ENCODE results near the gene CDH26. TPM values are rescaled to one million over a fixed set of nuclear protein-coding genes. Genes with fewer than 3 reads are reported as not detected.

CDH26 gene
- total RNA-seq, 1 experiment from 2014 or later = 1.2 TPM

DNA sequence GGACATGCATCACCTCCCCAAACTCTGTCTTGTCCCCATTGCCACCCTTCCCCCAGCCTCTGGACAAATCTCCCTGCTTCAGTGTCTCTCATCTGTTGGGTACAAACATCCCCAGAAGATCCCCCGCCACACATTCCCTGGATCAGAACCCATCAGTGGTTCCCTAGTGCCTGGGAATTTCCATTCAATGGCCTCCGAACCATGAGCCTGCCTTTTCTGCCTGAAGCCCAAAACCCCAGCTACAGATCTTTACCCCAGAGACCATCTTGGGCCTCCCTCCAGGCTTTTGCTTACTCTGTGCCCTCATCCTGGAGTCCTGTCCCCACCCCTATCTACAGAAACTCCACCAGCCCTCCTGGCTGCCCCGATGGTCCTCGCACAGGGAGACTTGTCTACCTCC, 78.1 kb downstream of the CDH26 start:
- Mint-ChIP-seq H3K27me3 (ENCODE audit: insufficient read depth, unreplicated experiment) (no peaks in the 10 kb centered on the region), H3K27ac (ENCODE audit: unreplicated experiment) (no peak overlapping the region), H3K4me1 (ENCODE audit: low read depth, unreplicated experiment) (peaks cover 62% of the 10 kb centered on the region), H3K36me3 (ENCODE audit: insufficient read depth, unreplicated experiment) (peaks cover 21% of the 10 kb centered on the region), H3K4me3 (ENCODE audit: unreplicated experiment) (no peak overlapping the region), H3K9me3 (ENCODE audit: unreplicated experiment) (peaks cover 34% of the 10 kb centered on the region)
- H3K36me3 ChIP-seq (ENCODE audit: control insufficient read depth, insufficient read depth, low read length) = no peaks in the 10 kb centered on the region
- H3K4me3 ChIP-seq (ENCODE audit: low read depth, low read length) = no peak overlapping the region
- no peaks in the 10 kb centered on the region for H3K27me3 ChIP-seq (replicated peaks; ENCODE audit: control insufficient read depth, insufficient read depth, low read length)
- BruUV-seq (replicated peaks) = no TSS peak
- TF ChIP-seq, protein P1, sequence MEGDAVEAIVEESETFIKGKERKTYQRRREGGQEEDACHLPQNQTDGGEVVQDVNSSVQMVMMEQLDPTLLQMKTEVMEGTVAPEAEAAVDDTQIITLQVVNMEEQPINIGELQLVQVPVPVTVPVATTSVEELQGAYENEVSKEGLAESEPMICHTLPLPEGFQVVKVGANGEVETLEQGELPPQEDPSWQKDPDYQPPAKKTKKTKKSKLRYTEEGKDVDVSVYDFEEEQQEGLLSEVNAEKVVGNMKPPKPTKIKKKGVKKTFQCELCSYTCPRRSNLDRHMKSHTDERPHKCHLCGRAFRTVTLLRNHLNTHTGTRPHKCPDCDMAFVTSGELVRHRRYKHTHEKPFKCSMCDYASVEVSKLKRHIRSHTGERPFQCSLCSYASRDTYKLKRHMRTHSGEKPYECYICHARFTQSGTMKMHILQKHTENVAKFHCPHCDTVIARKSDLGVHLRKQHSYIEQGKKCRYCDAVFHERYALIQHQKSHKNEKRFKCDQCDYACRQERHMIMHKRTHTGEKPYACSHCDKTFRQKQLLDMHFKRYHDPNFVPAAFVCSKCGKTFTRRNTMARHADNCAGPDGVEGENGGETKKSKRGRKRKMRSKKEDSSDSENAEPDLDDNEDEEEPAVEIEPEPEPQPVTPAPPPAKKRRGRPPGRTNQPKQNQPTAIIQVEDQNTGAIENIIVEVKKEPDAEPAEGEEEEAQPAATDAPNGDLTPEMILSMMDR (IDR thresholded peaks at IDR 0.05; ENCODE audit: insufficient read depth in 1 of 2, low read depth in 1 of 2, low read length in 1 of 2, severe bottlenecking in 1 of 2, unreplicated experiment in 1 of 2) = no peak
- CTCF ChIA-PET = interaction anchor here (1.1 kb wide), 1 partner anchor 14 kb away, joined by 4 read pairs; no protein-coding TSS in a partner anchor
- POLR2A ChIA-PET = no interaction called here
- no peak for DNase-seq
- intact Hi-C loops (cut with micrococcal nuclease; ENCODE audit: unreplicated experiment) = no loop called here
- H3K9me3 ChIP-seq = peaks cover 10% of the 10 kb centered on the region; the same call in 1 of the 2 replicates
- peaks cover 43% of the 10 kb centered on the region for H3K4me1 ChIP-seq

DNA sequence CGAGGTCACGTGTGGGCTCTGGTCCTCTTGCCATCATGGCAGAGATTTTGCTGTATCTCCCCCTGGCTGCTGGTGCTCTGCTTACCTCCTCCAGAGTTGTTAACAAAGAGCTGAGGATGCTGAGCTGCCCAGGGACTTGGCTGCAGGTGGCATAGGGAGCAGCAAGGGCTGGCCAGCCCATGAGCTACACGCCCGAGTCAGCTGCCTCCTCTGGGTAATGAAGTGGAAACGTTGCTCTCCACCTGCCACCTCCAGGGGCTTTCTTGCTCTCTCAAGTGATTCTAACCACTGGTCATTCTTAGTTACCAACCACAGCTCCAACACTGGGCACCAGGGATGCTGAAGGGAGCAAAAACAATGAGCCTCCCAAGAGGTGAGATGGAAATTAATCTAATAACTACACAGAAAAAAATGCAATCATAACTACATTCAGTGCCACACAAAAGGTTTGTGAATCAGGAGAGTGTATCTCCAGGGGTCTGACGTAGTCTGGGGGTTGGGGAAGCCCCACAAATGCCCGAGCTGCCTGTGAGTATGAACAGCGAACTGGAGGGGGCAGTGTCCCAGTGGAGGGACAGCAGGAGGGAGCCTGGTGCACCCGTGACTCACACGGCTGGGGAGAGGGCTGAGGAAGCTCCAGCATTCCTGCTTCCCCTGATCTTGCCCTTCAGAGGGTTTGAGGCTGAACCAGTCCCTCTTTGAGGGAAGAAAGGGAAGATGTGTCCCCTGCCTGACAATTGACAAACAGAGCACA, 78.7 kb downstream of the CDH26 start:
- ChIA-PET POLR2A (no interaction called here), CTCF (interaction anchor here (0.6 to 1.1 kb wide), 2 partner anchors 13 to 166 kb away, joined by 3 read pairs; no protein-coding TSS in a partner anchor)
- H3K9me3 ChIP-seq = peaks cover 10% of the 10 kb centered on the region; the same call in 1 of the 2 replicates
- no peak overlapping the region for H3K4me3 ChIP-seq (ENCODE audit: low read depth, low read length)
- TF ChIP-seq, protein P1 (IDR thresholded peaks at IDR 0.05; ENCODE audit: insufficient read depth in 1 of 2, low read depth in 1 of 2, low read length in 1 of 2, severe bottlenecking in 1 of 2, unreplicated experiment in 1 of 2) = no peak
- intact Hi-C loops (cut with micrococcal nuclease; ENCODE audit: unreplicated experiment) = no loop called here
- Mint-ChIP-seq H3K36me3 (ENCODE audit: insufficient read depth, unreplicated experiment) (peaks cover 26% of the 10 kb centered on the region), H3K4me3 (ENCODE audit: unreplicated experiment) (no peak overlapping the region), H3K9me3 (ENCODE audit: unreplicated experiment) (peaks cover 34% of the 10 kb centered on the region), H3K27ac (ENCODE audit: unreplicated experiment) (no peak overlapping the region), H3K27me3 (ENCODE audit: insufficient read depth, unreplicated experiment) (no peaks in the 10 kb centered on the region), H3K4me1 (ENCODE audit: low read depth, unreplicated experiment) (peaks cover 64% of the 10 kb centered on the region)
- BruUV-seq (replicated peaks) = no TSS peak
- H3K27me3 ChIP-seq (replicated peaks; ENCODE audit: control insufficient read depth, insufficient read depth, low read length) = no peaks in the 10 kb centered on the region
- H3K4me1 ChIP-seq = peaks cover 47% of the 10 kb centered on the region
- peak in 1 of 2 experiments; percentile 47 for DNase-seq
- no peaks in the 10 kb centered on the region for H3K36me3 ChIP-seq (ENCODE audit: control insufficient read depth, insufficient read depth, low read length)

DNA sequence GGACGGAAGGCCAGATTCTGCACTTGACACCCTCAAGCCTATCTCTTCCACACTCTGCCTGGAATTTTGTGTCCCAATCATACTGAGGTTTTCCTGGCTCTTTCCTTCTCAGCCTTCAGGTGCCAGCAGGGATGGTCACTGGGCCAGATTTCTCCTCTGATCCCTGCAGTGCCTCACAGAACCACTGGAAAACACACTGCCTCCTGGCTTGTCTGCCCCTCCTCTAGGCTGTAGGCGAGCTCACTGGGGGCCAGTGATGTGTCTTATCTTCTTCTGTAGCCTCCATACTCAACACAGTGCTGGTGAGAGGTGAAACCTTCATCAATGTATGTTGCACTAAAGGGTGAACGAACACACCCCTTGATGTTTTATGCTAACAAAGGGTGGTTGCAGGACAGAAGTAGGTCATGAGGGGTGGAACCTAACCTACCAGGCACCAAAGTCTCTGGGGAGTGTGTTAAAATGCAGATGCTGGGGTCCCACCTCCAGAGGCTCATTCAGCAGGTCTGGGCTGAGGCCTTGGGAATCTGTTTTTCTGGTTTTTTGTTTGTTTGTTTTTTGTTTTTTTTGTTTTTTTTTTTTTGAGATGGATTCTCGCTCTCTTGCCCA, 80.3 kb downstream of the CDH26 start:
- peak in 1 of 2 experiments; percentile 33 for DNase-seq
- H3K9me3 Mint-ChIP-seq (ENCODE audit: unreplicated experiment) = peaks cover 34% of the 10 kb centered on the region
- H3K27me3 Mint-ChIP-seq (ENCODE audit: insufficient read depth, unreplicated experiment) = no peaks in the 10 kb centered on the region
- TF ChIP-seq, protein P1 (IDR thresholded peaks at IDR 0.05; ENCODE audit: insufficient read depth in 1 of 2, low read depth in 1 of 2, low read length in 1 of 2, severe bottlenecking in 1 of 2, unreplicated experiment in 1 of 2) = no peak
- no TSS peak for BruUV-seq (replicated peaks)
- H3K4me3 Mint-ChIP-seq (ENCODE audit: unreplicated experiment) = no peak overlapping the region
- intact Hi-C loops (cut with micrococcal nuclease; ENCODE audit: unreplicated experiment) = no loop called here
- Histone ChIP-seq H3K9me3 (peaks cover 11% of the 10 kb centered on the region), H3K27me3 (replicated peaks; ENCODE audit: control insufficient read depth, insufficient read depth, low read length) (no peaks in the 10 kb centered on the region), H3K36me3 (ENCODE audit: control insufficient read depth, insufficient read depth, low read length) (no peaks in the 10 kb centered on the region), H3K4me1 (peaks cover 50% of the 10 kb centered on the region), H3K4me3 (ENCODE audit: low read depth, low read length) (no peak overlapping the region)
- H3K27ac Mint-ChIP-seq (ENCODE audit: unreplicated experiment) = peak overlapping the region; percentile 75
- H3K36me3 Mint-ChIP-seq (ENCODE audit: insufficient read depth, unreplicated experiment) = peaks cover 27% of the 10 kb centered on the region
- POLR2A ChIA-PET = no interaction called here
- CTCF ChIA-PET = no interaction called here
- peaks cover 63% of the 10 kb centered on the region for H3K4me1 Mint-ChIP-seq (ENCODE audit: low read depth, unreplicated experiment)

Measured in Caco-2 (cell line).